Smooth muscle cell (in vitro differentiated cells): ENCODE measurements around the gene GALNT18. TPM values are rescaled to one million over a fixed set of nuclear protein-coding genes. Genes with fewer than 3 reads are reported as not detected.

Source experiments
- DNase-seq: peaks from one replicate; lab custom pipeline; 2025; ENCODE audit not compliant: unreplicated experiment; lab: John Stamatoyannopoulos, UW
- H2AFZ ChIP-seq: fragments of 200-600 bp; sonication (generic); 2 replicates; pipeline ENCODE4 v1.6.0; 2016; ENCODE audit warnings: antibody characterized with exemption, low read depth, mild to moderate bottlenecking
- H3F3A ChIP-seq: fragments of 200-600 bp; sonication (generic); 2 replicates; pipeline ENCODE4 v1.6.0; 2017; ENCODE audit warnings: antibody characterized with exemption, low read depth
- H3K27ac ChIP-seq: fragments of 200-600 bp; sonication (generic); 2 replicates; pipeline ENCODE4 v1.5.1; 2016; ENCODE audit warnings: low read depth, mild to moderate bottlenecking
- H3K27me3 ChIP-seq: fragments of 200-600 bp; sonication (generic); 2 replicates; pipeline ENCODE4 v1.6.1; 2016; ENCODE audit warnings: low read depth, mild to moderate bottlenecking
- H3K36me3 ChIP-seq: fragments of 200-600 bp; sonication (generic); 2 replicates; pipeline ENCODE4 v1.5.1; 2016; ENCODE audit warnings: low read depth
- H3K4me1 ChIP-seq: fragments of 200-600 bp; sonication (generic); 2 replicates; pipeline ENCODE4 v1.5.1; 2016; ENCODE audit warnings: low read depth
- H3K4me2 ChIP-seq: fragments of 200-600 bp; sonication (generic); 2 replicates; pipeline ENCODE4 v1.6.0; 2016; ENCODE audit warnings: mild to moderate bottlenecking
- H3K4me3 ChIP-seq: fragments of 200-600 bp; sonication (generic); 2 replicates; pipeline ENCODE4 v1.5.1; 2016; ENCODE audit warnings: mild to moderate bottlenecking
- H3K79me2 ChIP-seq: fragments of 200-600 bp; sonication (generic); 2 replicates; pipeline ENCODE4 v1.6.0; 2016; ENCODE audit warnings: low read depth, mild to moderate bottlenecking
- H3K9ac ChIP-seq: fragments of 200-600 bp; sonication (generic); 2 replicates; pipeline ENCODE4 v1.6.0; 2016; ENCODE audit warnings: low read depth
- H3K9me3 ChIP-seq: fragments of 200-600 bp; sonication (generic); replicated peaks from 2 replicates; pipeline ENCODE4 v1.5.1; 2016; ENCODE audit warnings: low read depth
- H4K20me1 ChIP-seq: fragments of 200-600 bp; sonication (generic); 2 replicates; pipeline ENCODE4 v1.6.0; 2016; ENCODE audit warnings: low read depth
- WGBS: methylation state at CpG from one replicate; pipeline ENCODE4 v1.1.7; 2016; ENCODE audit warnings: low lambda C conversion rate; 5-methylcytosine and 5-hydroxymethylcytosine counted together
- polyA plus RNA-seq: library from polyadenylated mRNA; unstranded; fragments of >200 nt; fragmentation: Nextera tagmentation; extraction: Ambion mirVana; gene quantifications from 2 replicates; pipeline ENCODE4 v1.2.1, GENCODE V29; 2016
- total RNA-seq: library from RNA; depleted of rRNA; stranded (reverse); fragments of >200 nt; gene quantifications from 2 replicates; pipeline ENCODE4 v1.2.3, GENCODE V29; 2014
- TF ChIP-seq, protein P1 (sequence below): fragments of 200-600 bp; sonication (generic); IDR thresholded peaks from 2 replicates; pipeline ENCODE4 v1.5.1; 2017; ENCODE audit warnings: borderline replicate concordance, mild to moderate bottlenecking, antibody characterized with exemption; ENCODE audit not compliant: insufficient read depth, poor library complexity, severe bottlenecking

Gene GALNT18
- total and polyA plus RNA-seq, 2 experiments from 2014 or later: 11.5 to 16.3 TPM

- no peaks in the 10 kb centered on the region for H4K20me1 ChIP-seq
- TF ChIP-seq, protein P1, sequence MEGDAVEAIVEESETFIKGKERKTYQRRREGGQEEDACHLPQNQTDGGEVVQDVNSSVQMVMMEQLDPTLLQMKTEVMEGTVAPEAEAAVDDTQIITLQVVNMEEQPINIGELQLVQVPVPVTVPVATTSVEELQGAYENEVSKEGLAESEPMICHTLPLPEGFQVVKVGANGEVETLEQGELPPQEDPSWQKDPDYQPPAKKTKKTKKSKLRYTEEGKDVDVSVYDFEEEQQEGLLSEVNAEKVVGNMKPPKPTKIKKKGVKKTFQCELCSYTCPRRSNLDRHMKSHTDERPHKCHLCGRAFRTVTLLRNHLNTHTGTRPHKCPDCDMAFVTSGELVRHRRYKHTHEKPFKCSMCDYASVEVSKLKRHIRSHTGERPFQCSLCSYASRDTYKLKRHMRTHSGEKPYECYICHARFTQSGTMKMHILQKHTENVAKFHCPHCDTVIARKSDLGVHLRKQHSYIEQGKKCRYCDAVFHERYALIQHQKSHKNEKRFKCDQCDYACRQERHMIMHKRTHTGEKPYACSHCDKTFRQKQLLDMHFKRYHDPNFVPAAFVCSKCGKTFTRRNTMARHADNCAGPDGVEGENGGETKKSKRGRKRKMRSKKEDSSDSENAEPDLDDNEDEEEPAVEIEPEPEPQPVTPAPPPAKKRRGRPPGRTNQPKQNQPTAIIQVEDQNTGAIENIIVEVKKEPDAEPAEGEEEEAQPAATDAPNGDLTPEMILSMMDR: no peak
- 59% methylated on average over 3 of the region's 3 CpGs for WGBS
Measured at GRCh38 chr11:11454671-11455223, 167.1 kb downstream of the GALNT18 start.

DNA sequence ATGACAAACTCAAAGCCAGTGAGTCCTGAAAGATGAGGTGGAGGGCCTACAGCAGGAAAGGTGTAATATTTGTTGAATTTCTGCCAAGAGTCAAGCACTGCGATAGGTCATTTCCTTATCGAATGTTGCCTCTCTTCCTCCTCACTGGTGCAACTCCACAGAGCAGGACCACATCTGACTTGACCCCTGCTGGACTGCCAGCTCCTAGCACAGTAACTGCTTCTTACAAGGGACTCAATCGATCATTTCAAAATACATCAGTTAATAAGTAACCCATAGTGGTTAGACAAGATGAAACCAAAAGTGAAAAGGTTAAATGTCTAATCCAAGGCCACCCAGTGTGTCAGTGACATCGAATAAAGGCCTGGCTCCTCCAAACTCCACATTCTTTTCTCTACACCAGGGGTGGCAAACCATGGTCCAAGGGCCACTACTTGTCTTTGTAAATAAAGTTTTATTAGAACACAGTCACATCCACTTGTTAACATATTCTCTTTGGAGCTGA is 170.3 kb downstream of the GALNT18 start:
- Histone ChIP-seq H3K79me2 (no peaks in the 10 kb centered on the region), H3F3A (no peaks in the 10 kb centered on the region), H4K20me1 (no peaks in the 10 kb centered on the region), H3K27ac (no peak overlapping the region), H3K4me2 (peak overlapping the region; percentile 4), H3K36me3 (no peaks in the 10 kb centered on the region), H3K9me3 (no peaks in the 10 kb centered on the region), H3K9ac (no peak overlapping the region), H2AFZ (no peak overlapping the region), H3K4me1 (no peaks in the 10 kb centered on the region), H3K4me3 (no peak overlapping the region), H3K27me3 (no peaks in the 10 kb centered on the region)
- TF ChIP-seq, protein P1: no peak
- 94% methylated on average over 4 of the region's 4 CpGs for WGBS
- no peak for DNase-seq

More at GRCh38 chr11:11454671-11455223, 167.1 kb downstream of the GALNT18 start:
- Histone ChIP-seq H3K9me3 (no peaks in the 10 kb centered on the region), H3K4me3 (no peak overlapping the region), H3K27me3 (no peaks in the 10 kb centered on the region), H3K36me3 (no peaks in the 10 kb centered on the region), H3K9ac (no peak overlapping the region), H3K4me1 (no peaks in the 10 kb centered on the region), H3K27ac (no peak overlapping the region), H3K79me2 (no peaks in the 10 kb centered on the region), H2AFZ (no peak overlapping the region), H3F3A (no peaks in the 10 kb centered on the region), H3K4me2 (no peak overlapping the region)
- DNase-seq: no peak

DNA sequence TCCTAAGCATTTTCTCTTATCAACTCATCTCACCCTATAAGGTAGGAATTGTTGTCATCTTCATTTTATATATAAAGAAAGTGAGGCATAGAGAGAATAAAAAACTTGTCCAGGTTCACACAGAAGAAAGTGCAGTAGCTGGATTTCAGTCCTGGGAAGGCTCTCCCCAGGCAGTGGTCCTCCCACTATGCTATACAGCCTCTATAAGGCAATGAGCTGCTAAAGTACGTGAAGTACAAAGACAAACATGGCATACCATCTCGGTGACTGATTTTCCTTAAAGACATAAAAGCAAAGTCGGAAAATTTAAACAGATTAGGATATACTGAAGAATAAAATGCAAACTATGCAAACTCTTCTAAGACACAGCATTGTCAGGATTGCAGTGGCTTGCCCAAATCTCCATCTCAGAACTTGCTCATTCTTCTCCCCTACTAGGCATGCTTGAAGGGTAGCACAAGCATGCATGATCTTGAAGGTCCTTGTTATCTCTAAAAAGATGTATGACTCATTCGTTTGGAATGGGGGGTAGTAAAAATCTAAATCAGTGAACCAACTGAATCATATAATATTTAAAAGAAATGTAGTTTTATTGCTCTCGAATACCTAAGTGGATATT is 171.0 kb downstream of the GALNT18 start:
- Histone ChIP-seq H3K4me1 (no peaks in the 10 kb centered on the region), H3F3A (no peaks in the 10 kb centered on the region), H3K79me2 (no peaks in the 10 kb centered on the region), H4K20me1 (no peaks in the 10 kb centered on the region), H3K27me3 (no peaks in the 10 kb centered on the region), H3K4me2 (peak overlapping the region; percentile 4), H3K4me3 (no peak overlapping the region), H2AFZ (no peak overlapping the region), H3K36me3 (no peaks in the 10 kb centered on the region), H3K9me3 (no peaks in the 10 kb centered on the region), H3K27ac (no peak overlapping the region), H3K9ac (no peak overlapping the region)
- no peak for DNase-seq
- TF ChIP-seq, protein P1: no peak
- 38% methylated on average over 5 of the region's 5 CpGs for WGBS
